Activated CD8-positive, alpha-beta memory T cell treated with anti-CD3 and anti-CD28 coated beads, Interleukin-2, amount 50 U/mL, for 48 hours (primary cell): ENCODE measurements around the gene KCTD7.
"Not testable (repeated sequence)": the region's sequence is repeated elsewhere in the genome, so short reads cannot be mapped to it uniquely, and the experiment has no call there.

Experiments used
- DNase-seq: peaks from one replicate; pipeline ENCODE4 v3.0.0-alpha.2; 2020

KCTD7 gene

GRCh38 chr7:66682350-66683093 lies 53.8 kb downstream of the KCTD7 start:
- DNase-seq: peak; percentile 66

- DNase-seq: peak; percentile 43
These were observed 54.6 kb downstream of the KCTD7 start for GRCh38 chr7:66683094-66683769.

DNA sequence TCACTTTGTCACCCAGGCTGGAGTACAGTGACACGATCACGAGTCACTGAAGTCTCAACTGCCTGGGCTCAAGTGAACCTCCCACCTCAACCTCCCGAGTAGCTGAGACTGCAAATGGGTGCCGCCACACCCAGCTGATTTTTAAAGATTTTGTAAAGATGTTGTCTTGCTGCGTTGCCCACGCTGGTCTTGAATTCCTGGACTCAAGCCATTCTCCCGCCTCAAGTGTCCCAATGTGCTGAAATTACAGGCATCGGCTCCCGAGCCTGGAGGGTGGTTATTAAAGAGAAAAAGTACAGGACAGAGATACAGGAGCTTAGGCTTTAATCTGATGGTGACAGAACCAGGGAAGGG lies 55.1 kb downstream of the KCTD7 start:
- DNase-seq: peak; percentile 43

- DNase-seq: peak; percentile 33
These were observed 57.0 kb downstream of the KCTD7 start for GRCh38 chr7:66685663-66686062.

- peak; percentile 12 for DNase-seq
These were observed 58.5 kb downstream of the KCTD7 start for GRCh38 chr7:66687186-66687585.

DNA sequence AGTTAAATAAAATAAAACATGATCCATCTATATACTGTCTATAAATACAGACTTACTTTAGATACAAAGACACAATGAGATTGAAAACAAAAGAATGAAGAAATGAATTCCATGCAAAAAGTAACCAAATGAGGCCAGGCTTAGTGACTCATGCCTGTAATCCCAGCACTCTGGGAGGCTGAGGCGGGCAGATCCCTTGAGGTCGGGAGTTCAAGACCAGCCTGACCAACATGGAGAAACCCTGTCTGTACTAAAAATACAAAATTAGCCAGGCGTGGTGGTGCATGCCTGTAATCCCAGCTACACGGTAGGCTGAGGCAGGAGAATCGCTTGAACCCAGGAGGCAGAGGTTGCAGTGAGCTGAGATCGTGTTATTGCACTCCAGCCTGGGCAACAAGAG lies 59.0 kb downstream of the KCTD7 start:
- DNase-seq: not testable (repeated sequence)

DNA sequence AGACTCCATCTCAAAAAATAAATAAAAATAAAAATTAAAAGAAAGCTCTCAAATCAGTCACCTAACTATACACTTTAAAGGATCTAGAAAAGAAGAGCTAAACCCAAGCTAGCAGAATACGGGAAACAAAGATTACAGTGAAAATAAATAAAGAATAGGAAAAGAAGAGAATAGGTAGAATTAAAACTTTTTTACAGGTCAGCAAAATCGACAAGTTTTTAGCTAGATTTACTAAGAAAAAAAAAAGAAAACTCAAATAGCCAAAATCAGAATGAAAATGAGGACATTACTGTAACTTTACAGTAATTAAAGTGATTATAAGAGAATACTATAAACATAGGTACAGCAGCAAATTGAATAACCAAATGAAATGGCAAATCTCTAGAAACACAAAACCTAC lies 60.4 kb downstream of the KCTD7 start:
- DNase-seq: no peak

- no peak for DNase-seq
These were observed 64.7 kb downstream of the KCTD7 start for GRCh38 chr7:66693331-66693730.
